ENCODE data around the gene PRKG1. TPM values are rescaled to one million over a fixed set of nuclear protein-coding genes. Genes with fewer than 3 reads are reported as not detected.

Gene PRKG1
- total and polyA plus RNA-seq, 2 of the 8 experiments (the other 6 are each of a cell fraction or from before 2014, with no cell fraction given): 4.2 to 15.2 TPM

DNA sequence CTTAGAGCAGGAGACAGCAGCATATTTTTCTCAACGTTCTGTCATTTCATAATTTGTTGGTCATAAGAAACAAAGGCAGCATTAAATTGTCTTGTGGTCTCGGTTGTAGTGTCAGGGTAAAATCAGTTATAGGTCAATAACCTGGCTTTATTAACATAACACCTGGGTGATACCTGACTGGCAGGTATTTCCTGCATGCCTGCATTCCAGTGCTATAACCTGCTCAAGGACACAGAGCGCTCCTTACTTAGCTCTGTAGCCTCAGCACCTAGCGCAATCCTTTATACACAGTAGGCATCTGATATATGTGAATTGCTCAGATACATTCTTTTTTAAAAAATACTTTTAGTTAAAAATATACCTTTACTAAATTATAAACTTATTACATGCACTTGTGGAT is 38.9 kb upstream of the PRKG1 start (continued):
- TF ChIP-seq ASH2L (IDR thresholded peaks at IDR 0.05; ENCODE audit: low read length): no peak
- TF ChIP-seq FOSL1 (IDR thresholded peaks at IDR 0.05; ENCODE audit: insufficient read depth, low read depth, low read length): no peak
- no peak for TF ChIP-seq KDM1A (IDR thresholded peaks at IDR 0.05; ENCODE audit: borderline replicate concordance, low read length)
- TF ChIP-seq SP2 (IDR thresholded peaks at IDR 0.05; ENCODE audit: low read length): no peak
- TF ChIP-seq POLR2A (IDR thresholded peaks at IDR 0.05; ENCODE audit: control extremely low read depth in 1 of 2, low read depth in 2 of 2, low read length in 2 of 2): no peak
- no peak for TF ChIP-seq NRF1 (IDR thresholded peaks at IDR 0.05; ENCODE audit: low read depth, low read length)
- TF ChIP-seq RBBP5 (IDR thresholded peaks at IDR 0.05; ENCODE audit: borderline replicate concordance, low read depth, low read length): peak; percentile 29; the same call in 1 of the 2 replicates
- TF ChIP-seq, protein P1, sequence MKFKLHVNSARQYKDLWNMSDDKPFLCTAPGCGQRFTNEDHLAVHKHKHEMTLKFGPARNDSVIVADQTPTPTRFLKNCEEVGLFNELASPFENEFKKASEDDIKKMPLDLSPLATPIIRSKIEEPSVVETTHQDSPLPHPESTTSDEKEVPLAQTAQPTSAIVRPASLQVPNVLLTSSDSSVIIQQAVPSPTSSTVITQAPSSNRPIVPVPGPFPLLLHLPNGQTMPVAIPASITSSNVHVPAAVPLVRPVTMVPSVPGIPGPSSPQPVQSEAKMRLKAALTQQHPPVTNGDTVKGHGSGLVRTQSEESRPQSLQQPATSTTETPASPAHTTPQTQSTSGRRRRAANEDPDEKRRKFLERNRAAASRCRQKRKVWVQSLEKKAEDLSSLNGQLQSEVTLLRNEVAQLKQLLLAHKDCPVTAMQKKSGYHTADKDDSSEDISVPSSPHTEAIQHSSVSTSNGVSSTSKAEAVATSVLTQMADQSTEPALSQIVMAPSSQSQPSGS (IDR thresholded peaks at IDR 0.05; ENCODE audit: low read length): no peak
- TF ChIP-seq, protein P2, sequence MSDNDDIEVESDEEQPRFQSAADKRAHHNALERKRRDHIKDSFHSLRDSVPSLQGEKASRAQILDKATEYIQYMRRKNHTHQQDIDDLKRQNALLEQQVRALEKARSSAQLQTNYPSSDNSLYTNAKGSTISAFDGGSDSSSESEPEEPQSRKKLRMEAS (IDR thresholded peaks at IDR 0.05): no peak
- TF ChIP-seq POU5F1 (IDR thresholded peaks at IDR 0.05; ENCODE audit: low read depth, low read length): no peak
- TF ChIP-seq CHD1 (IDR thresholded peaks at IDR 0.05; ENCODE audit: low read depth, low read length): no peak
- no peak for TF ChIP-seq SIX5 (IDR thresholded peaks at IDR 0.05; ENCODE audit: low read depth, low read length)
- TF ChIP-seq TAF1 (IDR thresholded peaks at IDR 0.05; ENCODE audit: low read depth, low read length): no peak
- TF ChIP-seq TAF7 (optimal IDR thresholded peaks at IDR 0.05; ENCODE audit: borderline replicate concordance, low read depth, low read length): no peak
- TF ChIP-seq YY1 (IDR thresholded peaks at IDR 0.05; ENCODE audit: low read depth, low read length): no peak
- no peak for TF ChIP-seq CEBPB (IDR thresholded peaks at IDR 0.05; ENCODE audit: low read depth, low read length)
- TF ChIP-seq JUN (IDR thresholded peaks at IDR 0.05; ENCODE audit: low read depth, low read length): no peak
- TF ChIP-seq CREB1 (IDR thresholded peaks at IDR 0.05): no peak
- TF ChIP-seq KDM5A (IDR thresholded peaks at IDR 0.05; ENCODE audit: low read length): no peak
- peak in 1 of 2 experiments; percentile 40 for TF ChIP-seq BCL11A (IDR thresholded peaks at IDR 0.05; ENCODE audit: low read depth in 2 of 2, low read length in 2 of 2)
- no peak for TF ChIP-seq CBX5 (IDR thresholded peaks at IDR 0.05; ENCODE audit: low read depth, low read length)

All from H1 (cell line).